ENCODE measurements around the gene TSPAN9.

GRCh38 chr12:3284405-3284804 is 207.2 kb downstream of the TSPAN9 start:
- TF ChIP-seq CTCF (optimal IDR thresholded peaks at IDR 0.05 in 1 of 3, IDR thresholded peaks at IDR 0.05 in 1 of 3, conservative IDR thresholded peaks at IDR 0.05 in 1 of 3; ENCODE audit: extremely low read depth in 1 of 3, insufficient read depth in 2 of 3, low read length in 3 of 3) = no peak
- TF ChIP-seq EZH2 (IDR thresholded peaks at IDR 0.05; ENCODE audit: low read length) = no peak
